ENCODE measurements around the gene SIRT3. TPM values are rescaled to one million over a fixed set of nuclear protein-coding genes. Genes with fewer than 3 reads are reported as not detected.
"Not testable (repeated sequence)": the region's sequence is repeated elsewhere in the genome, so short reads cannot be mapped to it uniquely, and the experiment has no call there.

The SIRT3 gene
- total RNA-seq, 1 donor from 2014 or later, result 33.7 TPM

GRCh38 chr11:272195-272930 lies 36.2 kb upstream of the SIRT3 start:
- H3K27me3 Mint-ChIP-seq, result peaks cover 21% of the 10 kb centered on the region
- no peaks in the 10 kb centered on the region for H3K9me3 Mint-ChIP-seq
- H3K4me3 Mint-ChIP-seq, result no peak overlapping the region
- no peak overlapping the region for H3K27ac Mint-ChIP-seq
- DNase-seq (ENCODE audit: extremely low spot score, unreplicated experiment), result no peak
- TF ChIP-seq CTCF (conservative IDR thresholded peaks at IDR 0.05), result no peak
- peaks cover 9% of the 10 kb centered on the region for H3K4me1 Mint-ChIP-seq (ENCODE audit: unreplicated experiment)
- H3K36me3 Mint-ChIP-seq, result no peaks in the 10 kb centered on the region

GRCh38 chr11:271319-271715 lies 35.2 kb upstream of the SIRT3 start:
- H3K4me3 Mint-ChIP-seq, result no peak overlapping the region
- DNase-seq (ENCODE audit: extremely low spot score, unreplicated experiment), result no peak
- TF ChIP-seq CTCF (conservative IDR thresholded peaks at IDR 0.05), result no peak
- H3K27me3 Mint-ChIP-seq, result peaks cover 21% of the 10 kb centered on the region
- H3K27ac Mint-ChIP-seq, result no peak overlapping the region
- no peaks in the 10 kb centered on the region for H3K36me3 Mint-ChIP-seq
- H3K9me3 Mint-ChIP-seq, result no peaks in the 10 kb centered on the region
- H3K4me1 Mint-ChIP-seq (ENCODE audit: unreplicated experiment), result peaks cover 9% of the 10 kb centered on the region

GRCh38 chr11:270451-271318 lies 34.5 kb upstream of the SIRT3 start:
- H3K4me3 Mint-ChIP-seq, result no peak overlapping the region
- H3K27ac Mint-ChIP-seq, result no peak overlapping the region
- no peaks in the 10 kb centered on the region for H3K36me3 Mint-ChIP-seq
- DNase-seq (ENCODE audit: extremely low spot score, unreplicated experiment), result no peak
- TF ChIP-seq CTCF (conservative IDR thresholded peaks at IDR 0.05), result no peak
- H3K4me1 Mint-ChIP-seq (ENCODE audit: unreplicated experiment), result peaks cover 9% of the 10 kb centered on the region
- no peaks in the 10 kb centered on the region for H3K9me3 Mint-ChIP-seq
- H3K27me3 Mint-ChIP-seq, result peaks cover 18% of the 10 kb centered on the region

- no peak for DNase-seq (ENCODE audit: extremely low spot score, unreplicated experiment)
- no peak overlapping the region for H3K27ac Mint-ChIP-seq
Observed at GRCh38 chr11:269146-269890, 33.2 kb upstream of the SIRT3 start.

GRCh38 chr11:268716-269145 lies 32.6 kb upstream of the SIRT3 start:
- H3K27me3 Mint-ChIP-seq, result peaks cover 18% of the 10 kb centered on the region
- H3K4me3 Mint-ChIP-seq; H3K4me1 Mint-ChIP-seq (ENCODE audit: unreplicated experiment); H3K9me3 Mint-ChIP-seq; H3K36me3 Mint-ChIP-seq; DNase-seq (ENCODE audit: extremely low spot score, unreplicated experiment); H3K27ac Mint-ChIP-seq: not testable (repeated sequence)

More at GRCh38 chr11:269146-269890, 33.2 kb upstream of the SIRT3 start:
- H3K4me3 Mint-ChIP-seq, result no peak overlapping the region
- TF ChIP-seq CTCF (conservative IDR thresholded peaks at IDR 0.05), result no peak
- peaks cover 18% of the 10 kb centered on the region for H3K27me3 Mint-ChIP-seq
- no peaks in the 10 kb centered on the region for H3K36me3 Mint-ChIP-seq
- H3K4me1 Mint-ChIP-seq (ENCODE audit: unreplicated experiment), result peaks cover 9% of the 10 kb centered on the region
- no peaks in the 10 kb centered on the region for H3K9me3 Mint-ChIP-seq
